ENCODE data around the gene COMMD10. TPM values are rescaled to one million over a fixed set of nuclear protein-coding genes. Genes with fewer than 3 reads are reported as not detected.

The COMMD10 gene
- total and polyA plus RNA-seq, 2 donors (not counting 1 experiment from before 2014, with no cell fraction given): 19.8 to 48.7 TPM

DNA sequence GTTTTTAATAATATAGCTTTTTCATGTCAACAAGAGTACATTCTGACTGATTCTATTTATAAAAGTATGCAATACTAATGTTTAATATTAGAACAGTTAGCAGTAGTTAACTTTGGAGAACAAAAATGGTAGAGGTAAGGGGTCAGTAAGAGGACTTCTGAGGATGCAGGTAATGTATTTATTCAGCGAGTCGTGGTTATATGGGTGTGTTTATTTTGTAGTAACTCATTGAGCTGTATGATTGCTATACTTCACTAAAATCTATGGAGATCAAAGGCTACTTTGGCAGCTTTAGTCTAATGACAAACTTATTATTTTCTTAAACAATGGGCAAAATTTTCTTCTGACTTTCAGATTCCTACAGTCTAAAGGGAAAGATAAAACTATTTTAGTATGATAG is 146.5 kb downstream of the COMMD10 start:
- no peak overlapping the region for H3K9ac ChIP-seq (ENCODE audit: low read length)
- no peaks in the 10 kb centered on the region for H3K79me2 ChIP-seq (ENCODE audit: control insufficient read depth, insufficient read depth, low read length)
- no peak overlapping the region for H2AFZ ChIP-seq (ENCODE audit: insufficient read depth, low read depth, low read length, poor library complexity, severe bottlenecking)
- TF ChIP-seq CTCF (IDR thresholded peaks at IDR 0.05): no peak
- TF ChIP-seq EZH2 (IDR thresholded peaks at IDR 0.05; ENCODE audit: borderline replicate concordance, insufficient read depth, low read depth, low read length, poor library complexity, severe bottlenecking): no peak
- H3K4me1 Mint-ChIP-seq: no peaks in the 10 kb centered on the region
- H3K27me3 Mint-ChIP-seq: no peaks in the 10 kb centered on the region
- no peak overlapping the region for H3K4me2 ChIP-seq (replicated peaks; ENCODE audit: low read depth, low read length, poor library complexity, severe bottlenecking)
- H3K36me3 ChIP-seq (replicated peaks in 1 of 2; ENCODE audit: control extremely low read depth in 1 of 2, control insufficient read depth in 1 of 2, extremely low read depth in 1 of 2, insufficient read depth in 2 of 2, low read length in 1 of 2): peaks cover 0 to 1% of the 10 kb centered on the region in 2 experiments
- ATAC-seq (ENCODE audit: low read depth) (no peak), DNase-seq (no peak)
- ChIA-PET CTCF (interaction anchor here (1.0 kb wide), 1 partner anchor 14 kb away, joined by 3 read pairs; no protein-coding TSS in a partner anchor), POLR2A (no interaction called here)
- H3K4me3 ChIP-seq (ENCODE audit: control extremely low read depth in 1 of 5, extremely low read depth in 1 of 5, insufficient read depth in 1 of 5, low read depth in 2 of 5, low read length in 4 of 5): no peak overlapping the region
- no peaks in the 10 kb centered on the region for H3K9me3 ChIP-seq (ENCODE audit: control extremely low read depth in 1 of 3, control insufficient read depth in 2 of 3, insufficient read depth in 1 of 3, low read length in 2 of 3)
- no peak overlapping the region for H3K27ac Mint-ChIP-seq
- no peaks in the 10 kb centered on the region for H4K20me1 ChIP-seq (ENCODE audit: control insufficient read depth, insufficient read depth, low read length, poor library complexity, severe bottlenecking)
- no CpG with 5 or more reads among the region's 2 CpGs for whole genome bisulfite sequencing (ENCODE audit: insufficient coverage)
- H3K4me1 ChIP-seq (ENCODE audit: control insufficient read depth in 2 of 2, insufficient read depth in 2 of 2, low read length in 2 of 2): no peaks in the 10 kb centered on the region
- no peaks in the 10 kb centered on the region for H3K9me3 Mint-ChIP-seq (ENCODE audit: insufficient read depth)
- intact Hi-C loops (cut with micrococcal nuclease): no loop called here
- H3K27ac ChIP-seq (ENCODE audit: low read length in 2 of 2): no peak overlapping the region
- H3K4me3 Mint-ChIP-seq: no peak overlapping the region
- H3K27me3 ChIP-seq (replicated peaks in 1 of 4; ENCODE audit: control extremely low read depth in 1 of 4, control insufficient read depth in 3 of 4, insufficient read depth in 4 of 4, low read length in 3 of 4): no peaks in the 10 kb centered on the region

- Histone ChIP-seq H3K9me3 (ENCODE audit: control extremely low read depth in 1 of 3, control insufficient read depth in 2 of 3, insufficient read depth in 1 of 3, low read length in 2 of 3) (no peaks in the 10 kb centered on the region), H3K9ac (ENCODE audit: low read length) (no peak overlapping the region), H3K4me3 (ENCODE audit: control extremely low read depth in 1 of 5, extremely low read depth in 1 of 5, insufficient read depth in 1 of 5, low read depth in 2 of 5, low read length in 4 of 5) (no peak overlapping the region), H3K27me3 (replicated peaks in 1 of 4; ENCODE audit: control extremely low read depth in 1 of 4, control insufficient read depth in 3 of 4, insufficient read depth in 4 of 4, low read length in 3 of 4) (no peaks in the 10 kb centered on the region), H3K27ac (ENCODE audit: low read length in 2 of 2) (no peak overlapping the region), H4K20me1 (ENCODE audit: control insufficient read depth, insufficient read depth, low read length, poor library complexity, severe bottlenecking) (no peaks in the 10 kb centered on the region), H2AFZ (ENCODE audit: insufficient read depth, low read depth, low read length, poor library complexity, severe bottlenecking) (no peak overlapping the region), H3K79me2 (ENCODE audit: control insufficient read depth, insufficient read depth, low read length) (no peaks in the 10 kb centered on the region), H3K4me2 (replicated peaks; ENCODE audit: low read depth, low read length, poor library complexity, severe bottlenecking) (no peak overlapping the region), H3K4me1 (ENCODE audit: control insufficient read depth in 2 of 2, insufficient read depth in 2 of 2, low read length in 2 of 2) (no peaks in the 10 kb centered on the region), H3K36me3 (replicated peaks in 1 of 2; ENCODE audit: control extremely low read depth in 1 of 2, control insufficient read depth in 1 of 2, extremely low read depth in 1 of 2, insufficient read depth in 2 of 2, low read length in 1 of 2) (no peaks in the 10 kb centered on the region)
- no peak for DNase-seq
- no peak for ATAC-seq (ENCODE audit: low read depth)
- POLR2A ChIA-PET: no interaction called here
- no peaks in the 10 kb centered on the region for H3K4me1 Mint-ChIP-seq
- no peaks in the 10 kb centered on the region for H3K9me3 Mint-ChIP-seq (ENCODE audit: insufficient read depth)
- TF ChIP-seq EZH2 (IDR thresholded peaks at IDR 0.05; ENCODE audit: borderline replicate concordance, insufficient read depth, low read depth, low read length, poor library complexity, severe bottlenecking) (no peak), CTCF (IDR thresholded peaks at IDR 0.05) (no peak)
- WGBS (ENCODE audit: insufficient coverage): no CpG with 5 or more reads among the region's 7 CpGs
- CTCF ChIA-PET: no interaction called here
- H3K4me3 Mint-ChIP-seq: no peak overlapping the region
- intact Hi-C loops (cut with micrococcal nuclease): no loop called here
- H3K27ac Mint-ChIP-seq: no peak overlapping the region
- H3K27me3 Mint-ChIP-seq: no peaks in the 10 kb centered on the region
Observed at GRCh38 chr5:116234681-116235080, 149.9 kb downstream of the COMMD10 start.
